Measurements from ENCODE around the gene CCK.

Gene CCK

GRCh38 chr3:42224658-42225421, 41.1 kb downstream of the CCK start:
- DNase-seq: no peak

DNA sequence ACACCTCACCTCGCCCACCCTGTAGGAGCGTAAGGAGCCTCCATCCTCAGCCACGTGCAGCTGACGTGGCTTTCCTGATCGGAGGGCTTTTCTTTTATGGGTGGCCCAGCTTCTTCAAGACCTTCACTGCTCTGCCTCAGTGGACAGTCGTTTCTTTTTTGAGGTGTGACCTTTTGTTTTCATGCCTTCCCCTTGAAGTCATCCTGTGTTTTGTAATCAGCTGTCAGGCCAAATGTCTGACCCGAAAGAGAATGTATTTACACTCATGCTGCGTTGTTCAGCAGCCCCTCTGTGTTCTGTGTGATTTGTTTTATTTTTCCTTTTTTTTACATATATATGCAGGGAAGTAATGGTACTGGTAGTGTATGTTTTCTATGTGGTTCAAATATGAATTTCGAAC, 41.8 kb downstream of the CCK start:
- DNase-seq: no peak

- DNase-seq: no peak
Measured at GRCh38 chr3:42222942-42223693, 42.9 kb downstream of the CCK start.

DNA sequence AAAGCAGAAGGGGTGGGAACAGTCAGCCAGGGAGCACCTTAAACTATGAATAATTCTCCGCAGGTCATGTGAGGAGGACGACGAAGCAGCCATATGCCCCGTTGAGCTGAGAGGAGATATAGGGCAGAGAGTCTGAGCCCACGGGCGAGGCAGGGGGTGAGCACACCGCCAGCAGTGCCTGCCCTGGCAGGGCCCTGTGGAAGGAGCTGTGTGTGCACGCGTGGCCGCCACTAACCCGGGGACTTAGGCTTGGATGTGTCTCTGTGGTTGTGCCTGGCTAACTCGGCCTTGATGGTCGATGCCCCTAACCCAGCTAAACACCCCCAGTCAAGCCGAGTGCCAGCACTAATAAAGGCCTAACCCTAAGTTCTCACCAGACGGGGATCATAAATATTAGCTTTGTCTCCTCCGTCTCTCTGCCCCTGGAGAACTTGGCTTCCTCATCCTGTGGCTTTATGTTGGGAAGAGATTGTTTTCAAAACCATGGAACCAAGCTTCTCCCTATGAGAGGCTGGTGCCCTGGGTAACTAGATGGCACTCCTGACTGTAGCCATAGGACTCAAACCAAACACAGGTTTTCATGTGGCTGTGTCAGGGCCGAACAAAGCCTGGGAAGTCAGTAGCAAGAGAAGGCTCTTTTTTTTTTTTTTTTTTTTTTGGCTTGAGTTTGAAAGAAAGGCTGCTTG, 45.4 kb downstream of the CCK start:
- no peak for DNase-seq

DNA sequence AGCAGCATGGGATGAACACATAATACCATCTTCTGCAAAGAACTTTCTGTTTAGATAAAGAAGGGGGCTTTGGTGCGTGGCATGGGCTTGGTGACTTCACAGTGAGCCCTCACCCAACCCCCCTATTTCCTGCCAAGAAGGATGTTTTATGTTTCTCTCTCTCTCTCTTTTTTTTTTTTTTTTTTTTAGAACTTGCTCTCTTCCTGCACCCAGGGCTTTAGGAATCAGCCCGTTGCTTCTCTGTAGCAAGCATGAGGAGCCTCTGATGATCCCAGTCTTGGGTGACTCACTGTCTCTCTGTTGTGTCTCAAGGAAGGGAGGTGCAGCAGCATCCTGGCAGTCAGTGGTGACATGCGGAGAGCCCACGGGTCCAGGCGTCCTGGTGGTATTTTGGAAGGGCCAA, 49.1 kb downstream of the CCK start:
- DNase-seq: no peak

- no peak for DNase-seq
Measured at GRCh38 chr3:42216302-42216701, 49.7 kb downstream of the CCK start.

GRCh38 chr3:42214565-42215283, 51.3 kb downstream of the CCK start:
- DNase-seq: no peak

DNA sequence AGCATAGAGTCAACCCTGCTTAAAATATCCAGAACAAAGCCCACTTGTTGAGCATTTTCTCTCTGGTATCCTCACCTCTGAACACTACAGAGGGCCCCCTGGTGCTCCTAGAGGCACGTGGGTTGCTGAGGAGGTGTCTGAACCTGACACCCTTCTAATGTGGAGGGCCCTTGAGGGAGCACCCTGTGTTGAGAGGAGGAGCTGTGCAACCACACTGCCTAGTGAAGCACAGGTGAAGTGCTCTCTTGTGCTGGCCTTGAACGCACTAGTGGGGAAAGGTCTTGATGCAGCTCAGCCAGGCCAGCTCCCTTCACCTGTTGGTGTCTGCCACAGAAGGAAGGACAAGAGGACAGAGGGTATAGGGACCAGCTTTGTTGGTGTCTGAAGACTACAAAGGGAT, 51.9 kb downstream of the CCK start:
- no peak for DNase-seq

- DNase-seq: no peak
Measured at GRCh38 chr3:42213417-42213816, 52.6 kb downstream of the CCK start.

DNA sequence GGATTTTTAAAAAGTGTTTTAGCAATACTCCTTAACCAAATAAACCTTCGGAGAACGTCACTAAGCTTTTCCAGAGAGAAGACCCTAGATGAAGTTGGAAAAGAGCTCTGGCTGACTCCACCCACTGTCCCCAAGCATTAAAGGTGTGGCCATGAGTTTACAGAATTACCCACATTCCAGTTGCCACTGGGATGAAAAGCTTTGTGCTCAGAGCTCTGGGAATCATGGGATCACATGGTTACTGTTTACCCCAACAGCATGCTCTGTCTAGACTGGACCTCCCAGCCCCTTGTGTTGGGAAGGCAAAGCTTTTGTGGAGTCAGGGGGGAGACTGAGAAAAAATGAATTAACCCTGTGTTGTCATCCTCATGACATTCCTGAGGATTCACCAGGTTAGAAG, 55.3 kb downstream of the CCK start:
- DNase-seq: no peak

DNA sequence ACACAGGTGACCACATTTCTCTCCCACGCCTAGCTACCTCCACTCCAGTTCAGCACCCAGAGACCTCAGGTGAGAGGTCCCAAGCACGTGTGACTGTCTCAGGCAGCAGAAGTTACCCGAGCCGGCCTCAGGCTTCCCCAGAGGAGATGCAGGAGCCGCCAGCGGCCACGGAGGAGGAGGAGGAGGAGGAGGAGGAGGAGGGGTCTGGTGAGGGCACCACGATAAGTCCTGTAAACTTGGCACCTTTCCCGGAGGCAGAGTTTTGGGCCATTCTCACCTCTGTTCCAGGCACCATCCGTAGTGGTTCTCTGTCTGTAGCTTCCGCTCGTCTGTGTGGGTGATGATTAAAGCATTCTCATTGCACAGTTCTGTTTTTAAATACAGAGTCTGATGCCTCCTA, 56.1 kb downstream of the CCK start:
- DNase-seq: no peak

Data from activated CD4-positive, alpha-beta T cell treated with anti-CD3 and anti-CD28 coated beads, Interleukin-2, amount 50 U/mL, for 4 hours (primary cell).